Measurements from ENCODE around the gene CXCL11.

DNA sequence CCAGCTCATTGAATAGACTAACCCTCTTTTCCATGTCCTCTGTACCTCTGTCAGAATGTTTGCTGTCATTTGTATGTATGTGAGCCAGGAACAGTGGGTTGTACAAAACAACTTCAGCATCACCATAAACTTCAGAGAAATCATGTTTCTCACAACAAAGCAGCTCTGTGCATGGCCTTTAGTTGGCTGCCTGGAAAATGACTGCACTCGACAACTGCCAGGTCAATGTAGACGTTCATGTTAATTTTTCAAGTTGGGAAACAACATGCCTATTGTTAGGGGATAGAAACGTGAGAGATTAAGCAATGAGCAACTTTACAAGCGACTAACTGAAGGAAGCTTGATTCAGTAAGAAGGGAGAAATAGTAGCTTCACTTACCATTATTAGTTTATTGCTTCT, 17.9 kb upstream of the CXCL11 start:
- TF ChIP-seq, protein P1, sequence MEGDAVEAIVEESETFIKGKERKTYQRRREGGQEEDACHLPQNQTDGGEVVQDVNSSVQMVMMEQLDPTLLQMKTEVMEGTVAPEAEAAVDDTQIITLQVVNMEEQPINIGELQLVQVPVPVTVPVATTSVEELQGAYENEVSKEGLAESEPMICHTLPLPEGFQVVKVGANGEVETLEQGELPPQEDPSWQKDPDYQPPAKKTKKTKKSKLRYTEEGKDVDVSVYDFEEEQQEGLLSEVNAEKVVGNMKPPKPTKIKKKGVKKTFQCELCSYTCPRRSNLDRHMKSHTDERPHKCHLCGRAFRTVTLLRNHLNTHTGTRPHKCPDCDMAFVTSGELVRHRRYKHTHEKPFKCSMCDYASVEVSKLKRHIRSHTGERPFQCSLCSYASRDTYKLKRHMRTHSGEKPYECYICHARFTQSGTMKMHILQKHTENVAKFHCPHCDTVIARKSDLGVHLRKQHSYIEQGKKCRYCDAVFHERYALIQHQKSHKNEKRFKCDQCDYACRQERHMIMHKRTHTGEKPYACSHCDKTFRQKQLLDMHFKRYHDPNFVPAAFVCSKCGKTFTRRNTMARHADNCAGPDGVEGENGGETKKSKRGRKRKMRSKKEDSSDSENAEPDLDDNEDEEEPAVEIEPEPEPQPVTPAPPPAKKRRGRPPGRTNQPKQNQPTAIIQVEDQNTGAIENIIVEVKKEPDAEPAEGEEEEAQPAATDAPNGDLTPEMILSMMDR (IDR thresholded peaks at IDR 0.05) = no peak
- no peak for TF ChIP-seq POLR2A (IDR thresholded peaks at IDR 0.05)

Data from Peyer's patch (tissue), 4 donors.